Erythroblast (primary cell): Measurements from ENCODE around the gene ZMIZ1.

ENCODE experiments used
- DNase-seq, 2 experiments: peaks; one replicate each; lab custom pipeline; 2025; lab: John Stamatoyannopoulos, UW
- GATA1 ChIP-seq: IDR thresholded peaks from 2 replicates; pipeline ENCODE4 v1.6.1; 2011; ENCODE audit warnings: low read depth, mild to moderate bottlenecking, control low read depth, low read length, moderate library complexity
- POLR2A ChIP-seq: IDR thresholded peaks from 2 replicates; pipeline ENCODE4 v1.6.1; 2011; ENCODE audit warnings: mild to moderate bottlenecking, low read length

Gene ZMIZ1

DNA sequence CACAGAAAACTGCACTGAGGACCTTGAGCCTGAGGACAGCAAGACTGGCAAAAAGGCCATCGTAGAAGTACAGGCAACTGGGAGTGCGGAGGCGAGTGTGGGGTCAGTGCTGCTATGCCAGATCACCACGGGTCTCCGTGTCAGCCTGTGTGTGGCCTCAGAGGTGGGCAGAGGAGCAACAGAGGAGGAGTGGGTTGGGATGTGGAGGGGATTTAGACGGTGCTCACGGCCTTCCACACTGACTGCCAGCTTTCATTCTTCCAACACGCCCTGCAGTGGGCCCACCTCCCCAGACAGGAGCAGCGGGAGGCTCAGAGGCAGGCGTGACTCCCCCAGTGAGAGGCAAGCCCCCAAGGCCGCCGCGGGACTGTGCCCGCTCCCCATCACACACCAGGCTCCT is 17.0 kb upstream of the ZMIZ1 start:
- TF ChIP-seq POLR2A (no peak), GATA1 (no peak)
- no peak for DNase-seq

DNA sequence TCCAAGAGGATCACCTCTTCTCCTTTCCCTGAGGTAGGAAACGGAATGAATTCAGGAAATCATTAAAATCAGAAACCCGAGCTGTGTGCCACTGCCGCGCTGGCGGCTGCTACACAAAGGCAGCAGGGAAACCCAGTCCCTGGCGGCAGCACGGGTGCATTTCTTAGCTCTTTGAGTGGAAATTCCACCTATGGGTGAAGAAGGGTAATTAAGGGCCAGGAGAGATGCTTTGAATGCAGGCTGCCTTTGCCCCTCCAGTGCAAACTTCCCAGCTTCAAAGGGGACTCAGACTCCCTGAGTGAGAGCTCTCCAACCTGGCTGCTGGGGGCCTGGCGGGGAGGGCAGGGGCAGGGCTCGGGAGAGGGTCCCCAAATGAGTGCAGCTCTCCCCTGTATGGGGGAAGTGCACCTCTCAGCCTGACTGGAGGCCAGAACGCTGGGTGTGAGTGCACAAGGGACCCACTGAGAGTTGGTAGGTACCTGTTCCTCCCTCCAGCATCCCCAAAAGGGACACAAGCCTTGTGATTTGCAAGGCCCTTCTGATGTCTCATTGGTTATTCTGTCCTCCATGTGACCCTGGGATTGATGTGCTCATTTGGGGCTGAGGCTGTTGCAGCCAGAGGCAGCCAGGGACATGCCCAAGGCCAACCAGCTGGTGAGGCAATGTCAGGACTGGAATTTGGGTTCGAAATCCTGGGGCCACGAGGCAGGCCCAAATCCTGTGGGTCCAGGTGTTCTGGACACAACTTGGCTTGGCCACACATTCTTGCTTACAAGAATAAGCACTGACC is 16.3 kb upstream of the ZMIZ1 start:
- TF ChIP-seq GATA1 (no peak), POLR2A (no peak)
- DNase-seq = peak; percentile 51 to 57

DNA sequence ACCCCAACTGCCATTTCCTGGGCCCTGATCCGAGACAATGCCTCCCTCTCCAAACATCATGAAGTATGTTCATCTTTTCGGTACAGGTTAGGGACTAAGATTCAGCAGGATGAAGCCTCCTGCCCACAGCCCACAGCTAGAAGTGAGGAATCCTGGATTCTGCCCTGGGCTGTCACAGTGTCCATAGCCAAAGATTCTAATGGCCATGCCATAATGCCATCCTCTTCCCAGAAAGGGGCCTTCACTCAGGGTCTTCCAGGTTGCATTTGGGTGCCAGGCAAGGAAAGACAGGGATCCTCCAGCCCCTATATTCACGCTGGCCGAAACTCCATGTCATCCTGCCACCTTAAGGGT is 15.7 kb upstream of the ZMIZ1 start:
- no peak for TF ChIP-seq GATA1
- no peak for TF ChIP-seq POLR2A
- DNase-seq = no peak

DNA sequence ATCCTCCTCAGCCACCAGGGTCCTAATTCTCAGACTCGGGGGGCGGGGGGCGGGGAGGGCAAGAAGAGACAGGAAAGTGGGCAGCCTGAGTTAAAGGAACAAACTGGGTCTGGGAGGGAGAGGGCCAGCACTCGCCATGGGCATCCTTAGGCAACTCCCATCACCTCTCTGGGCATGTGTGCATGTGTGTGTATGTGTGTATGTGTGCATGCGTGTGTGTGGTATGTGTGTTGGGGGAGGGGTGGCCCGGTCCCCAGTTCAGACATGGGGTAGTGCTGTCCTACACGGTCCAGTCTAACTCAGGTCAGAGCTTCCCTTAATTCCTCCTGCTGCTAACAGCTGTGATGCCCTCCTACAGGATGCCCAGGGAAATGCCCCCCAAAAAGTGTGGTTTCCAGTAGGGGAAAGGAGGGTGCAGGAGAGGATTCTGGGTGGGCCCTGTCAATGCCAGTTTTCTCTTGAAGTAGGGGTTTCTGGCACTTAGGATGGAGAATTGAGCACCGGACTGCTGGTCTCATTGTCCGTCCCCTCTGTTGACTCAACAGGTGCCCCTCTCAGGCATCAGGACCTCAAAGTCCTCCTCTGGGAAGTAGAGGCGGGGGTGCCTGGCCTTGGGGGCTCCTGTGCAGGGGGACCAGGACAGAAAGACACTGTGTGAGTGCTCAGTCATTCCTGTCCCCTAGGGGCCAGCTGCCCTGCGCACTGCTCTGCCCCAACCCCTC is 15.1 kb upstream of the ZMIZ1 start:
- DNase-seq = no peak
- TF ChIP-seq GATA1 (no peak), POLR2A (no peak)

DNA sequence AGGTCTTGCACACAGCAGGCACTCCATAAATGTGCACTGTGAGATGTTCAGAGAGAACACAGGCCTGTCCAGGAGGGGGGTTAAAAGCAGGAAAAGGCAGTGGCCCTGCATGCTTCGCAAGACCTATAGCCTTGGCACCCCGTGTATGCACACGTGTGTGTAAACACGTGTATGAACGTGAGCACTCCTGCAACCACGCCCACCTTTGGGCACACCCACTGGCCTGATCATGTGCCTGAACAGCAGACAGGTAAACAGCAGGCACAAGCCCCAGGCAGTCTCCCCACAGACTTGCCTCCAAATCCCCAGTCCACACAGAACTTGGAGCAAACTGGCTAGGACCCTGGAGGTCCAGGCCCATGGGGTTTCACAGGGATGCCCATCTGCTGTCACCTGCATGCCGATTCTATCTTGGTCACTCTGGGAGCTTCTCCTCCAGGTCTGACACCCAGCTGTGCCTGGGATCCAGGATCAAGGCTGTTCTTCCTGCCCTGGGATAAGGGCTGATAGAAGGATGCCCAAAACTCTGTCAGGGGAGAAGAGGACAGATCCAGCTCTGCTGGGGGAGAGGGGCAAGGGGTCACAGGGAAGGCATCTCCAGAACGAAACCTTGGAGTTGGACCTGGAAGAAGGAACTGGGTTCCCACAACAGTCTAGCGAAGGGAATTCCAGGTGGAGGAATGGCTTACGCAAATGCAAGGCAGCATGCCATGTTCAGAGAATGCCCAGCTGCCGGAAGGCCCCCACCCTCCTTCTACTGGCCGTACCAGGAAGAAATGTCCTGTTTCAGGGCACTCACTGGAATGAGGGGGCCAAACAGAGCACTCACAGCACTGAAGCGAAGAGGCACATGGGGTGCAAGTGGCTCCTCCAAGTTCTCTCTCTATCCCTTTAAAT is 14.3 kb upstream of the ZMIZ1 start:
- TF ChIP-seq POLR2A = no peak
- TF ChIP-seq GATA1 = no peak
- DNase-seq = no peak

DNA sequence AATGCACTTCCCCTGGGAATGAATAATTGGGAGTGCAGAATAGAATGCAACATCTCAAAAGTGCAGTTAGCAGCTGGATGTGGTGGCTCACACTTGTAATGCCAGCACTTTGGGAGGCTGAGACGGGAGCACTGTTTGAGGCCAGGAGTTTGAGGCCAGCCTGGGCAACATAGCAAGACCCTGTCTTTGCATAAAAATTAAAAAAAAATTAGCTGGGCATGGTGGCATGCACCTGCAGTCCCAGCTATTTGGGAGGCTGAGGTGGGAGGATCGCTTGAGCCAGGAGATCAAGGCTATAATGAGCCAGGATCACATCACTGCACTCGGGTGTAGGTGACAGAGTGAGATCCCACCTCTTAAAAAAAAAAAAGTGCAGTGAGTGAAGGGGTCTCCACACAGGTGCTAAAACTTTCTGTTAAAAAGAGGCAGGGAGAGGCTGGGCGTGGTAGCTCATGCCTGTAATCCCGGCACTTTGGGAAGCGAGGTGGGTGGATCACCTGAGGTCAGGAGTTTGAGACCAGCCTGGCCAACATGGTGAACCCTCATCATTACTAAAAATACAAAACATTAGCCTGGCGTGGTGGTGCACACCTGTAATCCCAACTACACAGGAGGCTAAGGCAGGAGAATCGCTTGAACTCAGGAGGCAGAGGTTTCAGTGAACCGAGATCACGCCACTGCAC is 13.5 kb upstream of the ZMIZ1 start:
- TF ChIP-seq POLR2A (no peak), GATA1 (no peak)
- no peak for DNase-seq

DNA sequence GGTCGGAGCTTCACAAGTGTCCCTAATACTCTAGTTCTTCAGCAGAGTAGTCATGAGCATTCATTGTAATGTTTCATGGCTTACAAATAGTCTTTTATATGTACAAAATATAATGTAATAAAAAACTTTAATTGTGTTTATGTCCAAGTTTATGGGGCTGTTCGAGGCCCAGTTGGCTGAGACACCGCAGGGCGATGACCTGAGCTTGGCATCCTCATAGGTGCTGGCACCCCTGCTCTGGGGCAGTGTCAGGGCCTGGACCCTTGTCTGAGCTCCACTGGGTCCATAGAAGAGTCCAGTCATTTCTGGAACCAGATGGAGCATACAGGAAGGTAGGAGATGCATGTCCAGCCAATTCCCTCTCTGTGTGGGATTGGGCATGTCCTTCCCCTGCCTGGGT is 12.9 kb upstream of the ZMIZ1 start:
- DNase-seq = no peak
- TF ChIP-seq POLR2A (no peak), GATA1 (no peak)

DNA sequence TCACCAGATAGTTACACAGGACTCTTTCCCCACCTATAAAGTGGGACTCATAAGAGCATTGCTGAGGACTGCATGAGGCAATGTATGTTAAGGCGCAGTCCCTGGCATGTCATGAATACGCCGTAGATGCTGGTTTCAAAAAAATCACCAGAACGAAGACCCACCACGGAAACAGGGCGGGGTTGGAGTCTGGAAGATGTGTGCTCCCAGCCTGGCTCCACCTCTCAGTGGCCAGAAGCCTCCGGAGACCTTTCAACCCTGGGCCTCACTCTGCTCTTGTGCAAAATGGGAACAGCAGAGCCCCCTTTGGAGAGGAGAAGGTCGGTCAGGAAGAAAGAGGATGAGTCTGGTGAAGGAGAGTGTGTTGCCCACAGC is 12.4 kb upstream of the ZMIZ1 start:
- no peak for DNase-seq

DNA sequence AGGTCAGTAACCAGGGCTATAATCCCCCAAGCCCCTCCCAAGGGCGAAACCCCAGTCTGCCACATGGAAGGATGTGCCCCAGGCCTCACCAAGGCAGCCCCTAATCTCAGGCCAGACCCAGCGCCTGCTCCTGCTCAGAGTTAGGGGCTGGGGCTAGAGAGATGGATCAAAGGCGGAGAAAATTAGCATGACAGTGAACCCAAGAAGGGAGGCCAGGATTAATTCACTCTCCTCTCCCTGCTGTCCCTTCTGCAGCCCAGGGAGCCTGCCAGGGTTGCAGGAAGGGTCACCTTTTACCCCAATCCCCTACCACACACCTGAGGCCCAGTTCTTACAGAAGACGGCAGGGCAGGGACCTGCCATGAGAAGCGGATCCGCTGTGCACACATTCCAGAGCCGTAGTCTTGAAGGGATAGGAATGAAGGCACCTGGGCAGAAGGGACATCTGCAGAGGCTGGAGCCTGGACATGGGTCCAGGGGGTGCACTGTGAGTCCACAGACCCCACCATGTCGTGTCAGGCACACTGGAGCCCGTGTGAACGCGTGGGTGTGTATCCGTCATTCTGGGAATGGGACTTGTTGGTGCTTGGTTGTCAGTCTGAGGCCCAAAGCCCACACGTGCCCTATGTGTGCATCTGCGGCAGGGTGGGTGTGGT is 11.9 kb upstream of the ZMIZ1 start:
- DNase-seq = no peak
- TF ChIP-seq GATA1 = no peak

More for the DNA sequence above, 12.4 kb upstream of the ZMIZ1 start:
- TF ChIP-seq GATA1 (no peak), POLR2A (no peak)

DNA sequence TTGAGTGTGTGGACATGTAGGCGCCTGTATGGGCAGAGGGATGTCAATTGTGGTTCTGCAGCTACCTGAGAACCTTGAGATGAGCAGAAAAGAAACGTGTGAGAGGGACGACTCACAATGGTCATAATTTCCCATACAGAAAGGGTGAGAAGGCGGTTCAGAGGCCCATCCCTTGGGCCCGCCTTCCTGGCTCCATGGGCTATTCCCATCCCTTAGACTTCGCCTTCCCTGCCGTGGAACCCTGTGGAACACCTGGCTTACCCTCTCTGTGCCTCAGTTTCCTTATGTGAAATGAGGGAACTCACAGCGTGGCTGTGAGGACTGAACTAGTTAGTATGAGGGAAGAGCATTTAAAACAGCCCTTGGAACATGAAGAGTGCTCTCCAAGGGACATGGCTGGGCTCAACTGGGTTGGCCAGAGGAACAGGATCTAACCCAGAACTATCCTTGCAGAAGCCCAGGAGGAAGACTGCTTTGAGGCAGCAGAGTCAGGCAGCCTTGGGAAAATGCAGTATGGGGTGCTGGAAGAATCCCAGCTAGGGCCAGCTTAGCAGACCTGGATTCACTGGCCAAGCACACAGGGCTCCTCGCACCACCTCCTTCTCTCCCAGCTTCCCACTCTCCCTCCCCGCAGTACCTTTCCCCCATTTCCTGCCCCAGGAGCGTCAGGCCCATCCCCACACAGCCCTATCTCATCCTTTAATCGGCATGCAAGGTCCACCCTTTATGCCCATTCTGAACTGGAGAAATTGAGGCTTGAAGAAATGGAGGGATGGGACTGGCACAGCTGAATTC is 11.1 kb upstream of the ZMIZ1 start:
- TF ChIP-seq POLR2A = no peak
- DNase-seq = no peak

DNA sequence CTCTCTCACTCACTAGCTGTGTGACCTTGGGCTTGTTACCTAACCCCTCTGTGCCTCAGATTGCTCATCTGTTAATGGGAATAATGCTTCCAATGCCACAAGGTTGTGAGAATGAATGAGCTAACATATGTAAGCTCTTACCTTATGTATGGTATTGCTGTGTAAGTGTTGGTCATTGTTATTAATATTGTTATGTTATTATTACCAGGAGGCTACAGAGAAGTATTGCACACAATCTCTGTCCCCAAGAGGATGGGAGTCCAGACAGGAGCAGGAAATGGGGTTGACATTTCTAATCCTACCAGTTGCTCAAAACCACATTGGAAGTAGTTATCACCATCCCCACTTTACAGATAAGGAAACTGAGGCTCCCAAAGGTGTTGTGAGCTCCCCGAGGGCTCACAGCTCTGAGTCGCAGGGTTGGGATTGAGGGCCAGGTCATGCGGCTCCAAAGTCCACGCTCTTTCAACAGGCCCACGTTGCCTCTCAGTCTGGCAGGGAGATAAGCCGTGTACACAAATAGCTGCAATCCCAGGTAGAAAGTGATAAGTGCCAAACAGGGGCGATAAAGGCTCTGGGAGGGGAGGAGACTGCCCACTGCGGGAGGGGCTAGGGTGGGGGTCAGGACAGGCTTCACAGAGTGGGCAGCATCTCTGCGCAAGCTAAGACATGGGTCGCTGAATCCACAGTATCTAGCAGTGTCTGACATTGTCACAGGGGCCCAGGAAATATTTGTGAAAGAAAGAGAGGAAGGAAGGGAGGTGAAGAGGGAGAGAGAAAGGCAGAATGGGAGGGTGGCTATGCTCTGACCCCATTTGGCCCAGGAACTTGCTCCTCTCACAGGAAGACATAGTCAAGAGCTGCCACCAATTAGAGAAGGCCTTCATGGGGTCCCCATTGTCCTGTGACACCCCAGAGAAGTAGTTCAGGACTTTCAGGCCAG is 9.6 kb upstream of the ZMIZ1 start:
- DNase-seq = peak; percentile 47 to 48
- TF ChIP-seq GATA1 = no peak
- no peak for TF ChIP-seq POLR2A
